A549 treated with RU486 at 1 μM for 4 hours (cell line): Measurements from ENCODE around the gene PLEKHO1. TPM values are rescaled to one million over a fixed set of nuclear protein-coding genes. Genes with fewer than 3 reads are reported as not detected.

Experiments
- total RNA-seq: library from RNA; stranded (reverse); fragments of 200-300 nt; extraction: Qiagen RNA extraction; gene quantifications from 5 replicates; pipeline ENCODE4 v1.2.3, GENCODE V29; 2022; ENCODE audit warnings: low read depth

The PLEKHO1 gene
- total RNA-seq, result 6.9 to 9.4 TPM (median 8.3 TPM) in 5 replicates

GRCh38 chr1:150149271-150150132 lies at the start of gene PLEKHO1:
TSS of gene PLEKHO1 (plus strand) at chr1:150149916. CDS start at chr1:150150258, 342 bp downstream.

Other genes starting within 250 kb of the PLEKHO1 start
- 0.06 to 0.19 TPM (median 0.13 TPM) in 5 replicates for gene SV2A, start 232.1 kb upstream of the PLEKHO1 start, total RNA-seq
- gene SF3B4, start 222.1 kb upstream of the PLEKHO1 start, total RNA-seq, result 118 to 143 TPM (median 134 TPM) in 5 replicates
- 6.3 to 9.6 TPM (median 8.5 TPM) in 5 replicates for gene MTMR11, start 213.0 kb upstream of the PLEKHO1 start, total RNA-seq
- gene OTUD7B, start 139.2 kb upstream of the PLEKHO1 start, total RNA-seq, result 8.1 to 13.0 TPM (median 10.2 TPM) in 5 replicates
- gene VPS45, start 82.1 kb upstream of the PLEKHO1 start, total RNA-seq, result 16.1 to 17.5 TPM (median 16.9 TPM) in 5 replicates
- gene ANP32E, start 86.2 kb downstream of the PLEKHO1 start, total RNA-seq, result 36.2 to 67.0 TPM (median 52.2 TPM) in 5 replicates
- gene CA14, start 107.9 kb downstream of the PLEKHO1 start, total RNA-seq, result not detected in 5 replicates
- 119 to 140 TPM (median 134 TPM) in 5 replicates for gene APH1A, start 119.1 kb downstream of the PLEKHO1 start, total RNA-seq
- 0.13 to 0.70 TPM (median 0.40 TPM) in 5 replicates for gene C1orf54, start 122.9 kb downstream of the PLEKHO1 start, total RNA-seq
- gene CIART, start 132.6 kb downstream of the PLEKHO1 start, total RNA-seq, result 0.22 to 0.69 TPM (median 0.43 TPM) in 5 replicates
- gene MRPS21, start 143.9 kb downstream of the PLEKHO1 start, total RNA-seq, result 82.6 to 99.4 TPM (median 85.5 TPM) in 5 replicates
- gene PRPF3, start 171.6 kb downstream of the PLEKHO1 start, total RNA-seq, result 48.1 to 62.5 TPM (median 56.4 TPM) in 5 replicates
- 14.4 to 15.6 TPM (median 15.1 TPM) in 5 replicates for gene RPRD2, start 214.2 kb downstream of the PLEKHO1 start, total RNA-seq